Epithelial cell of esophagus (primary cell): ENCODE results near the gene CHKA.

Experiments
- DNase-seq: peaks from one replicate; pipeline ENCODE4 v3.0.0; 2010; ENCODE audit warnings: low read depth
- H3K4me3 ChIP-seq: 2 replicates; pipeline ENCODE4 v1.5.1; 2011; ENCODE audit warnings: mild to moderate bottlenecking, low read length, control low read depth
- CTCF ChIP-seq: IDR thresholded peaks from 2 replicates; pipeline ENCODE4 v1.5.1; 2011; ENCODE audit warnings: low read depth, mild to moderate bottlenecking, low read length, control low read depth, inconsistent platforms; ENCODE audit not compliant: insufficient read depth; ENCODE audit errors: missing control alignments

CHKA gene

GRCh38 chr11:68077617-68078582, 43.3 kb downstream of the CHKA start:
- peak; percentile 25 for DNase-seq
- TF ChIP-seq CTCF = no peak
- no peak overlapping the region for H3K4me3 ChIP-seq

GRCh38 chr11:68076371-68077042, 44.7 kb downstream of the CHKA start:
- no peak for DNase-seq
- TF ChIP-seq CTCF = no peak
- no peak overlapping the region for H3K4me3 ChIP-seq

- TF ChIP-seq CTCF = no peak
- no peak overlapping the region for H3K4me3 ChIP-seq
- DNase-seq = no peak
Measured at GRCh38 chr11:68074584-68075352, 46.4 kb downstream of the CHKA start.

GRCh38 chr11:68071281-68072048, 49.7 kb downstream of the CHKA start:
- TF ChIP-seq CTCF = no peak
- no peak for DNase-seq
- no peak overlapping the region for H3K4me3 ChIP-seq

- TF ChIP-seq CTCF = no peak
- DNase-seq = no peak
- H3K4me3 ChIP-seq = no peak overlapping the region
Measured at GRCh38 chr11:68067991-68068390, 53.2 kb downstream of the CHKA start.

- DNase-seq = no peak
- no peak for TF ChIP-seq CTCF
Measured at GRCh38 chr11:68066742-68067141, 54.4 kb downstream of the CHKA start.

More at GRCh38 chr11:68066742-68067141, 54.4 kb downstream of the CHKA start:
- no peak overlapping the region for H3K4me3 ChIP-seq
